Measurements from ENCODE around the gene TCAP. TPM values are rescaled to one million over a fixed set of nuclear protein-coding genes. Genes with fewer than 3 reads are reported as not detected.

Gene TCAP
- total and polyA plus RNA-seq, 10 of the 15 experiments (the other 5 are each of a cell fraction or from before 2014, with no cell fraction given) = 0.17 to 1.0 (median 0.36) TPM; not detected in 3

DNA sequence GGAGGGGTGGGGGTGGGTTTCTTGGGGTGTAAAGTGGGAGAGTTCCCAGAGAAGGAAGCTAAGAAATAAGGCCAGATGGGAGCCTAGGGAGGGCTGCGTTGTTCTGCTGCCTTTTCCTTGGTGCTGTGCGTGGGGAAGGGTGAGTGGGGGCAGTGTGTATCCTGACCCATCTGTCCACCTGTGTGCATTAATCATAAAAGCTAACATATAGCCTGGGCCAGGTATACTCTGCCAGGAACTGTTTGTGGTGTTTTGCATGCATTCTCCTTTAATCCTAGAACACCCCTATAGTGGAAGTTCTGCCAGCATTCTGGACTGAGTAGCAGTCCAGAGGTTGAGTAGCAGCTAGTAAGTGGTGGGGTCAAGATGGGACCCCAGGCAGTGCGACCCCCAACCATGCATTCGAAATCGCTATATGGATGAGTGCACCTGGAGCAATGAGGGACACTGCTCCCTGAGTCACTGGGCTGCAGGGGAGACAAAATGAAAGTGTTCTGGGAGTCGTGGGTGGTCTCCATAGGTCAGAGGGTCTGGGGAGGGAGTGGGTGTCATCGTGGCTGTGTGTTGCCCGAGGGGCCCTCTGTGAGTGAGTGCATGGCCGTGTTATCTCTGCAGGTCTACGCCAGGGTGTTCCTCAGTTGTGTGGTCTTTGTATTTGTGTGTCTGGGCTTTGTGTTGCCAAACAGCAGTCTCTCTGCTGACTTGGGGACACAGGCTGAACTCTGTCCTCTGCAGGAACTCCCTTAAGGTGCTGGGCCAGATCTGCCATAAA, 36.0 kb downstream of the TCAP start:
- Histone ChIP-seq H3K4me3 (no peak overlapping the region), H3K27me3 (replicated peaks in 1 of 2; ENCODE audit: control insufficient read depth in 2 of 2, insufficient read depth in 2 of 2, low read length in 1 of 2) (peaks cover 0 to 7% of the 10 kb centered on the region in 2 experiments; a peak in 2 of 4 replicates), H3K9ac (ENCODE audit: control insufficient read depth, insufficient read depth, low read length) (no peak overlapping the region), H3K9me3 (replicated peaks; ENCODE audit: control insufficient read depth, insufficient read depth, low read length) (no peaks in the 10 kb centered on the region), H3K79me2 (ENCODE audit: control insufficient read depth, insufficient read depth, low read length) (no peaks in the 10 kb centered on the region), H2AFZ (ENCODE audit: control insufficient read depth, low read depth, low read length) (no peak overlapping the region), H3K4me1 (ENCODE audit: control insufficient read depth, insufficient read depth, low read length) (peaks cover 11% of the 10 kb centered on the region), H3K36me3 (ENCODE audit: control insufficient read depth in 2 of 2, insufficient read depth in 2 of 2, low read length in 1 of 2) (no peaks in the 10 kb centered on the region), H3K4me2 (ENCODE audit: control insufficient read depth, insufficient read depth) (no peak overlapping the region), H4K20me1 (ENCODE audit: control insufficient read depth, insufficient read depth) (no peaks in the 10 kb centered on the region), H3K27ac (ENCODE audit: control insufficient read depth, insufficient read depth) (no peak overlapping the region)
- intact Hi-C loops (cut with micrococcal nuclease; ENCODE audit: unreplicated experiment) = no loop called here
- ChIA-PET CTCF (interaction anchor here (1.1 to 3.3 kb wide), 4 partner anchors 13 to 47 kb away, joined by 4 to 11 read pairs (median 4); partner anchors contain the start of gene PGAP3), POLR2A (interaction anchor here (0.6 kb wide), 1 partner anchor 63 kb away, joined by 3 read pairs; no protein-coding TSS in a partner anchor), SMC1A (ENCODE audit: uncharacterized antibody, unreplicated experiment) (interaction anchor here (0.8 kb wide), 1 partner anchor 12 kb away, joined by 3 read pairs; no protein-coding TSS in a partner anchor), RAD21 (ENCODE audit: unreplicated experiment) (no interaction called here)
- DNase-seq (ENCODE audit: low read depth, low spot score) (no peak), FAIRE-seq (no peak), ATAC-seq (no peak)
- no TSS peak for BruUV-seq (replicated peaks)
- TF ChIP-seq, protein P1, sequence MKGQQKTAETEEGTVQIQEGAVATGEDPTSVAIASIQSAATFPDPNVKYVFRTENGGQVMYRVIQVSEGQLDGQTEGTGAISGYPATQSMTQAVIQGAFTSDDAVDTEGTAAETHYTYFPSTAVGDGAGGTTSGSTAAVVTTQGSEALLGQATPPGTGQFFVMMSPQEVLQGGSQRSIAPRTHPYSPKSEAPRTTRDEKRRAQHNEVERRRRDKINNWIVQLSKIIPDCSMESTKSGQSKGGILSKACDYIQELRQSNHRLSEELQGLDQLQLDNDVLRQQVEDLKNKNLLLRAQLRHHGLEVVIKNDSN (IDR thresholded peaks at IDR 0.05; ENCODE audit: borderline replicate concordance, extremely low read length, insufficient read depth, low read depth, low read length) = no peak
- TF ChIP-seq MEF2A (IDR thresholded peaks at IDR 0.05; ENCODE audit: insufficient read depth, low read depth, low read length) (no peak), MXI1 (IDR thresholded peaks at IDR 0.05; ENCODE audit: low read depth, low read length) (no peak), MYB (IDR thresholded peaks at IDR 0.05; ENCODE audit: borderline replicate concordance, low read depth, low read length) (no peak), SPI1 (IDR thresholded peaks at IDR 0.05; ENCODE audit: borderline replicate concordance, insufficient read depth, low read depth, low read length) (no peak), RCOR1 (conservative IDR thresholded peaks at IDR 0.05; ENCODE audit: low read depth, low read length) (no peak), ZNF274 (IDR thresholded peaks at IDR 0.05; ENCODE audit: insufficient read depth, insufficient read length) (no peak), IKZF2 (IDR thresholded peaks at IDR 0.05) (no peak), MEF2B (IDR thresholded peaks at IDR 0.05; ENCODE audit: partially characterized antibody, poor library complexity, severe bottlenecking) (no peak), MTA3 (IDR thresholded peaks at IDR 0.05; ENCODE audit: borderline replicate concordance, low read length) (no peak)
- TF ChIP-seq, protein P2, sequence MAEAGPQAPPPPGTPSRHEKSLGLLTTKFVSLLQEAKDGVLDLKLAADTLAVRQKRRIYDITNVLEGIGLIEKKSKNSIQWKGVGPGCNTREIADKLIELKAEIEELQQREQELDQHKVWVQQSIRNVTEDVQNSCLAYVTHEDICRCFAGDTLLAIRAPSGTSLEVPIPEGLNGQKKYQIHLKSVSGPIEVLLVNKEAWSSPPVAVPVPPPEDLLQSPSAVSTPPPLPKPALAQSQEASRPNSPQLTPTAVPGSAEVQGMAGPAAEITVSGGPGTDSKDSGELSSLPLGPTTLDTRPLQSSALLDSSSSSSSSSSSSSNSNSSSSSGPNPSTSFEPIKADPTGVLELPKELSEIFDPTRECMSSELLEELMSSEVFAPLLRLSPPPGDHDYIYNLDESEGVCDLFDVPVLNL (IDR thresholded peaks at IDR 0.05; ENCODE audit: low read depth, low read length) = no peak
- TF ChIP-seq, protein P3, sequence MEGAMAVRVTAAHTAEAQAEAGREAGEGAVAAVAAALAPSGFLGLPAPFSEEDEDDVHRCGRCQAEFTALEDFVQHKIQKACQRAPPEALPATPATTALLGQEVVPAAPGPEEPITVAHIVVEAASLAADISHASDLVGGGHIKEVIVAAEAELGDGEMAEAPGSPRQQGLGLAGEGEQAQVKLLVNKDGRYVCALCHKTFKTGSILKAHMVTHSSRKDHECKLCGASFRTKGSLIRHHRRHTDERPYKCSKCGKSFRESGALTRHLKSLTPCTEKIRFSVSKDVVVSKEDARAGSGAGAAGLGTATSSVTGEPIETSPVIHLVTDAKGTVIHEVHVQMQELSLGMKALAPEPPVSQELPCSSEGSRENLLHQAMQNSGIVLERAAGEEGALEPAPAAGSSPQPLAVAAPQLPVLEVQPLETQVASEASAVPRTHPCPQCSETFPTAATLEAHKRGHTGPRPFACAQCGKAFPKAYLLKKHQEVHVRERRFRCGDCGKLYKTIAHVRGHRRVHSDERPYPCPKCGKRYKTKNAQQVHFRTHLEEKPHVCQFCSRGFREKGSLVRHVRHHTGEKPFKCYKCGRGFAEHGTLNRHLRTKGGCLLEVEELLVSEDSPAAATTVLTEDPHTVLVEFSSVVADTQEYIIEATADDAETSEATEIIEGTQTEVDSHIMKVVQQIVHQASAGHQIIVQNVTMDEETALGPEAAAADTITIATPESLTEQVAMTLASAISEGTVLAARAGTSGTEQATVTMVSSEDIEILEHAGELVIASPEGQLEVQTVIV (IDR thresholded peaks at IDR 0.05; ENCODE audit: borderline replicate concordance, partially characterized antibody) = no peak
- in situ Hi-C loops (cut with MboI) = no loop called here
- WGBS (ENCODE audit: insufficient coverage, insufficient replicate concordance, low lambda C conversion rate, missing lambda C conversion rate) = 64% methylated on average over 10 of the region's 10 CpGs
